Endothelial cell of umbilical vein (primary cell): Measurements from ENCODE around the gene ACADS.

Experiments
- CTCF ChIP-seq, 2 donors: IDR thresholded peaks; 1 replicate in 1 of 2; 2 replicates in 1 of 2; pipeline ENCODE4 v1.5.1; 2011; ENCODE audit warnings: low read length in 2 of 2, mild to moderate bottlenecking in 2 of 2, moderate library complexity in 2 of 2, control low read depth in 1 of 2, inconsistent platforms in 1 of 2, low read depth in 1 of 2; ENCODE audit not compliant: insufficient read depth in 1 of 2; ENCODE audit errors: extremely low read depth in 1 of 2
- EZH2 ChIP-seq: IDR thresholded peaks from 2 replicates; pipeline ENCODE4 v1.6.1; 2012; ENCODE audit warnings: borderline replicate concordance, low read depth, mild to moderate bottlenecking, moderate library complexity, low read length, inconsistent platforms; ENCODE audit not compliant: severe bottlenecking
- FOS ChIP-seq: IDR thresholded peaks from 2 replicates; pipeline ENCODE4 v1.6.1; 2011; ENCODE audit warnings: mild to moderate bottlenecking, low read length, moderate library complexity, borderline replicate concordance; ENCODE audit not compliant: insufficient read depth
- GATA2 ChIP-seq: IDR thresholded peaks from 2 replicates; pipeline ENCODE4 v1.7.0; 2011; ENCODE audit warnings: low read depth, mild to moderate bottlenecking, moderate library complexity, mixed read lengths, low read length; ENCODE audit not compliant: insufficient read length, insufficient read depth
- JUN ChIP-seq: IDR thresholded peaks from 2 replicates; pipeline ENCODE4 v1.6.1; 2011; ENCODE audit warnings: borderline replicate concordance, low read depth; ENCODE audit not compliant: insufficient read length, insufficient read depth
- MYC ChIP-seq: IDR thresholded peaks from one replicate; pipeline ENCODE4 v1.6.1; 2011; ENCODE audit warnings: mild to moderate bottlenecking, low read depth, low read length
- POLR2A ChIP-seq: IDR thresholded peaks from 2 replicates; pipeline ENCODE4 v1.6.1; 2012; ENCODE audit warnings: low read depth, mild to moderate bottlenecking, control low read depth, low read length
- POLR2AphosphoS5 ChIP-seq: IDR thresholded peaks from 2 replicates; pipeline ENCODE4 v1.6.1; 2012; ENCODE audit warnings: low read depth, mild to moderate bottlenecking, control low read depth, low read length, moderate library complexity; ENCODE audit not compliant: insufficient read depth
- TF ChIP-seq, protein P1 (sequence below): IDR thresholded peaks from 2 replicates; pipeline ENCODE4 v1.6.1; 2011; ENCODE audit not compliant: insufficient read depth, insufficient read length

GRCh38 chr12:120733574-120733973, 7.9 kb downstream of the ACADS start:
- TF ChIP-seq CTCF (IDR thresholded peaks at IDR 0.05; ENCODE audit: extremely low read depth in 1 of 2, insufficient read depth in 1 of 2, low read depth in 1 of 2, low read length in 2 of 2) (no peak), FOS (no peak), EZH2 (no peak), POLR2A (no peak), POLR2AphosphoS5 (no peak), MYC (no peak), GATA2 (no peak), JUN (no peak)
- TF ChIP-seq, protein P1, sequence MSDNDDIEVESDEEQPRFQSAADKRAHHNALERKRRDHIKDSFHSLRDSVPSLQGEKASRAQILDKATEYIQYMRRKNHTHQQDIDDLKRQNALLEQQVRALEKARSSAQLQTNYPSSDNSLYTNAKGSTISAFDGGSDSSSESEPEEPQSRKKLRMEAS: no peak
